Measurements from ENCODE around the gene LSM10.

The LSM10 gene

GRCh38 chr1:36377791-36378492 lies 19.8 kb downstream of the LSM10 start:
- H3K79me1 ChIP-seq (ENCODE audit: low read length) = peaks cover 9% of the 10 kb centered on the region
- no peak overlapping the region for H3K23ac ChIP-seq (ENCODE audit: low read length)
- H4K12ac ChIP-seq (ENCODE audit: low read depth, low read length) = no peak overlapping the region
- peaks cover 12 to 15% of the 10 kb centered on the region in 2 experiments for H3K36me3 ChIP-seq (ENCODE audit: control insufficient read depth in 1 of 2, insufficient read depth in 2 of 2, low read length in 2 of 2)
- no peak overlapping the region for H2AFZ ChIP-seq (ENCODE audit: insufficient read depth, low read length, poor library complexity)
- no peaks in the 10 kb centered on the region for H3K9me3 ChIP-seq (ENCODE audit: insufficient read depth, low read depth, low read length)
- no peak overlapping the region for H2AK5ac ChIP-seq (ENCODE audit: low read length)
- no peak for DNase-seq
- no peak overlapping the region for H2BK5ac ChIP-seq (ENCODE audit: low read depth, low read length, poor library complexity)
- no peak overlapping the region for H3K27ac ChIP-seq (ENCODE audit: low read depth, low read length)
- H4K91ac ChIP-seq (ENCODE audit: low read depth, low read length) = no peak overlapping the region
- no peak overlapping the region for H3K14ac ChIP-seq (ENCODE audit: low read length)
- H3K4me1 ChIP-seq (ENCODE audit: control insufficient read depth in 1 of 2, insufficient read depth in 2 of 2, low read length in 2 of 2) = peaks cover 31 to 35% of the 10 kb centered on the region in 2 experiments
- peak overlapping the region; percentile 21 for H3K18ac ChIP-seq (ENCODE audit: low read length)
- H3K79me2 ChIP-seq (ENCODE audit: control insufficient read depth, insufficient read depth, low read length, poor library complexity) = peaks cover 5% of the 10 kb centered on the region
- H2BK12ac ChIP-seq (ENCODE audit: low read length) = no peak overlapping the region
- no peak overlapping the region for H3K9ac ChIP-seq (ENCODE audit: low read length)
- no CpG with 5 or more reads among the region's 4 CpGs for WGBS (ENCODE audit: extremely low coverage, insufficient coverage, insufficient read length)
- no peak overlapping the region for H2BK120ac ChIP-seq (ENCODE audit: insufficient read depth, low read length, poor library complexity)
- no peak overlapping the region for H4K8ac ChIP-seq (ENCODE audit: low read depth, low read length)
- H3K4ac ChIP-seq (ENCODE audit: low read depth, low read length) = peak overlapping the region; percentile 39
- H3K4me3 ChIP-seq (ENCODE audit: low read depth, low read length) = no peak overlapping the region
- no peaks in the 10 kb centered on the region for H3K27me3 ChIP-seq (ENCODE audit: insufficient read depth, low read length)
- H3K4me2 ChIP-seq (ENCODE audit: low read length) = no peak overlapping the region

- no peak overlapping the region for H3K23ac ChIP-seq (ENCODE audit: low read length)
- H3K9me3 ChIP-seq (ENCODE audit: insufficient read depth, low read depth, low read length) = no peaks in the 10 kb centered on the region
- no peak overlapping the region for H3K9ac ChIP-seq (ENCODE audit: low read length)
- H3K14ac ChIP-seq (ENCODE audit: low read length) = no peak overlapping the region
- no peak overlapping the region for H2BK120ac ChIP-seq (ENCODE audit: insufficient read depth, low read length, poor library complexity)
- no peak for DNase-seq
- peak overlapping the region; percentile 4 for H4K91ac ChIP-seq (ENCODE audit: low read depth, low read length)
- peaks cover 27 to 34% of the 10 kb centered on the region in 2 experiments for H3K4me1 ChIP-seq (ENCODE audit: control insufficient read depth in 1 of 2, insufficient read depth in 2 of 2, low read length in 2 of 2)
- H3K79me2 ChIP-seq (ENCODE audit: control insufficient read depth, insufficient read depth, low read length, poor library complexity) = peaks cover 5% of the 10 kb centered on the region
- no peak overlapping the region for H3K4ac ChIP-seq (ENCODE audit: low read depth, low read length)
- peak overlapping the region; percentile 17 for H3K18ac ChIP-seq (ENCODE audit: low read length)
- H4K8ac ChIP-seq (ENCODE audit: low read depth, low read length) = no peak overlapping the region
- H2AFZ ChIP-seq (ENCODE audit: insufficient read depth, low read length, poor library complexity) = no peak overlapping the region
- H3K4me3 ChIP-seq (ENCODE audit: low read depth, low read length) = no peak overlapping the region
- H3K27ac ChIP-seq (ENCODE audit: low read depth, low read length) = peak overlapping the region; percentile 76
- no CpG with 5 or more reads among the region's 3 CpGs for WGBS (ENCODE audit: extremely low coverage, insufficient coverage, insufficient read length)
- no peak overlapping the region for H2AK5ac ChIP-seq (ENCODE audit: low read length)
- H3K79me1 ChIP-seq (ENCODE audit: low read length) = peaks cover 9% of the 10 kb centered on the region
- peaks cover 13% of the 10 kb centered on the region in 2 experiments for H3K36me3 ChIP-seq (ENCODE audit: control insufficient read depth in 1 of 2, insufficient read depth in 2 of 2, low read length in 2 of 2)
- H4K12ac ChIP-seq (ENCODE audit: low read depth, low read length) = no peak overlapping the region
- no peak overlapping the region for H2BK12ac ChIP-seq (ENCODE audit: low read length)
- H2BK5ac ChIP-seq (ENCODE audit: low read depth, low read length, poor library complexity) = no peak overlapping the region
- H3K4me2 ChIP-seq (ENCODE audit: low read length) = no peak overlapping the region
- H3K27me3 ChIP-seq (ENCODE audit: insufficient read depth, low read length) = no peaks in the 10 kb centered on the region
These were observed 25.1 kb downstream of the LSM10 start for GRCh38 chr1:36372617-36373016.

GRCh38 chr1:36369061-36369861 lies 28.4 kb downstream of the LSM10 start:
- H3K4me2 ChIP-seq (ENCODE audit: low read length) = no peak overlapping the region
- no peak overlapping the region for H4K91ac ChIP-seq (ENCODE audit: low read depth, low read length)
- H3K18ac ChIP-seq (ENCODE audit: low read length) = no peak overlapping the region
- H3K79me2 ChIP-seq (ENCODE audit: control insufficient read depth, insufficient read depth, low read length, poor library complexity) = peaks cover 4% of the 10 kb centered on the region
- no peaks in the 10 kb centered on the region for H3K9me3 ChIP-seq (ENCODE audit: insufficient read depth, low read depth, low read length)
- H3K4ac ChIP-seq (ENCODE audit: low read depth, low read length) = no peak overlapping the region
- no peak overlapping the region for H2BK120ac ChIP-seq (ENCODE audit: insufficient read depth, low read length, poor library complexity)
- no peak overlapping the region for H2AK5ac ChIP-seq (ENCODE audit: low read length)
- H3K27ac ChIP-seq (ENCODE audit: low read depth, low read length) = no peak overlapping the region
- peaks cover 5% of the 10 kb centered on the region for H3K79me1 ChIP-seq (ENCODE audit: low read length)
- peak; percentile 72 to 90 for DNase-seq
- H2AFZ ChIP-seq (ENCODE audit: insufficient read depth, low read length, poor library complexity) = no peak overlapping the region
- H2BK12ac ChIP-seq (ENCODE audit: low read length) = no peak overlapping the region
- H3K4me1 ChIP-seq (ENCODE audit: control insufficient read depth in 1 of 2, insufficient read depth in 2 of 2, low read length in 2 of 2) = peaks cover 16% of the 10 kb centered on the region in 2 experiments
- H3K14ac ChIP-seq (ENCODE audit: low read length) = no peak overlapping the region
- H4K12ac ChIP-seq (ENCODE audit: low read depth, low read length) = no peak overlapping the region
- no peak overlapping the region for H2BK5ac ChIP-seq (ENCODE audit: low read depth, low read length, poor library complexity)
- H3K23ac ChIP-seq (ENCODE audit: low read length) = no peak overlapping the region
- H3K36me3 ChIP-seq (ENCODE audit: control insufficient read depth in 1 of 2, insufficient read depth in 2 of 2, low read length in 2 of 2) = peaks cover 19 to 20% of the 10 kb centered on the region in 2 experiments
- no peak overlapping the region for H3K9ac ChIP-seq (ENCODE audit: low read length)
- no peak overlapping the region for H3K4me3 ChIP-seq (ENCODE audit: low read depth, low read length)
- no peaks in the 10 kb centered on the region for H3K27me3 ChIP-seq (ENCODE audit: insufficient read depth, low read length)
- no CpG with 5 or more reads among the region's 7 CpGs for WGBS (ENCODE audit: extremely low coverage, insufficient coverage, insufficient read length)
- H4K8ac ChIP-seq (ENCODE audit: low read depth, low read length) = no peak overlapping the region

GRCh38 chr1:36367798-36368197 lies 29.9 kb downstream of the LSM10 start:
- Histone ChIP-seq H3K79me2 (ENCODE audit: control insufficient read depth, insufficient read depth, low read length, poor library complexity) (peaks cover 2% of the 10 kb centered on the region), H3K79me1 (ENCODE audit: low read length) (no peaks in the 10 kb centered on the region), H3K27me3 (ENCODE audit: insufficient read depth, low read length) (no peaks in the 10 kb centered on the region), H4K12ac (ENCODE audit: low read depth, low read length) (no peak overlapping the region), H2BK5ac (ENCODE audit: low read depth, low read length, poor library complexity) (no peak overlapping the region), H3K9me3 (ENCODE audit: insufficient read depth, low read depth, low read length) (no peaks in the 10 kb centered on the region), H3K27ac (ENCODE audit: low read depth, low read length) (no peak overlapping the region), H3K18ac (ENCODE audit: low read length) (no peak overlapping the region), H3K4me3 (ENCODE audit: low read depth, low read length) (no peak overlapping the region), H3K4ac (ENCODE audit: low read depth, low read length) (no peak overlapping the region), H4K8ac (ENCODE audit: low read depth, low read length) (no peak overlapping the region), H3K36me3 (ENCODE audit: control insufficient read depth in 1 of 2, insufficient read depth in 2 of 2, low read length in 2 of 2) (peaks cover 20 to 21% of the 10 kb centered on the region in 2 experiments), H3K4me2 (ENCODE audit: low read length) (no peak overlapping the region), H3K4me1 (ENCODE audit: control insufficient read depth in 1 of 2, insufficient read depth in 2 of 2, low read length in 2 of 2) (peaks cover 4 to 5% of the 10 kb centered on the region in 2 experiments), H4K91ac (ENCODE audit: low read depth, low read length) (no peak overlapping the region), H3K14ac (ENCODE audit: low read length) (no peak overlapping the region), H2AK5ac (ENCODE audit: low read length) (no peak overlapping the region), H2BK120ac (ENCODE audit: insufficient read depth, low read length, poor library complexity) (no peak overlapping the region), H3K9ac (ENCODE audit: low read length) (no peak overlapping the region), H2BK12ac (ENCODE audit: low read length) (no peak overlapping the region), H3K23ac (ENCODE audit: low read length) (no peak overlapping the region), H2AFZ (ENCODE audit: insufficient read depth, low read length, poor library complexity) (no peak overlapping the region)
- WGBS (ENCODE audit: extremely low coverage, insufficient coverage, insufficient read length) = no CpG with 5 or more reads among the region's 4 CpGs
- DNase-seq = no peak
